OCI-M2 (cell line): ENCODE measurements around the gene TOE1.
A peak's percentile ranks its signal among the peaks of the same experiment; 100 is the strongest.

Experiments
- DNase-seq: peaks from one replicate; lab custom pipeline; 2025; ENCODE audit not compliant: unreplicated experiment; lab: John Stamatoyannopoulos, UW

Gene TOE1

DNA sequence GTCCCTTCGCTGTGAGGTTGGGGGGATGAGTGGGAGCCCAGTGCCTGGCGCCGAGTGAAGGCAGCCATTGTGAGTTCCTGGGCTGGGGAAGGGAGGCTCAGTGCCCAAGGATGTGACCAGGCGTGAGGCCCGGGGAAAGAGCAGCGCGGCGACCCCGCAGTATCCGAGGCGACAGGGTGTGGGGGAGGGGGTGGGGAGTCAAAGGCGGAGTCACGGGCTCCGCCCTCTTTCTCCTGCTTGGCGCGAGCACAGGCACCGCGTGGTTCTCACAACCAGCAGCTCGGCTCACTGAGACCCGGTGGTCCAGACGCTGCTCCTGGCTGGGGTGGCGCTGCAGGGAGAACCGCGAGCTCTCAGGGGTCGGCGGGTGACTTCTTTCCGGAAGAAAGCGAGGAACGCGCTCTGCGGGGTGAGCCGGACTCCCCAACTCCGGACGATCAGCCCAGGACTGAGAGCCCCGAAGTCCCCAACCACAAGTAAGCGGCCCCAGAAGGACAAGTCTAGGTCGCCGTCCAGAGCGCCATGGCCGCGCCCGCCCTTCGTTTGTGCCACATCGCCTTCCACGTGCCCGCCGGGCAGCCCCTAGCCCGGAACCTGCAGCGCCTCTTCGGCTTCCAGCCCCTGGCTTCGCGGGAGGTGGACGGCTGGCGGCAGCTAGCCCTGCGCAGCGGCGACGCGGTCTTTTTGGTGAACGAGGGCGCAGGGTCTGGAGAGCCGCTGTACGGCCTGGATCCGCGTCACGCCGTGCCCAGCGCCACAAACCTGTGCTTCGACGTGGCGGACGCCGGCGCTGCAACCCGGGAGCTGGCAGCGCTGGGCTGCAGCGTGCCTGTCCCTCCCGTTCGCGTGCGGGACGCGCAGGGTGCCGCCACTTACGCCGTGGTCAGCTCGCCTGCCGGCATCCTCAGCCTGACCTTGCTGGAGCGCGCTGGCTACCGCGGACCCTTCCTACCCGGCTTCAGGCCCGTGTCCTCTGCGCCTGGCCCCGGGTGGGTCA, 13.0 kb upstream of the TOE1 start, which contains the start of gene HPDL:
Gene HPDL (plus strand): TSS at position 269 of the 997 bp plus-strand sequence. CDS start 254 bp downstream, at position 523.
- peak; percentile 36 for DNase-seq

- no peak for DNase-seq
Observed at GRCh38 chr1:45327644-45328515, 12.1 kb upstream of the TOE1 start.

DNA sequence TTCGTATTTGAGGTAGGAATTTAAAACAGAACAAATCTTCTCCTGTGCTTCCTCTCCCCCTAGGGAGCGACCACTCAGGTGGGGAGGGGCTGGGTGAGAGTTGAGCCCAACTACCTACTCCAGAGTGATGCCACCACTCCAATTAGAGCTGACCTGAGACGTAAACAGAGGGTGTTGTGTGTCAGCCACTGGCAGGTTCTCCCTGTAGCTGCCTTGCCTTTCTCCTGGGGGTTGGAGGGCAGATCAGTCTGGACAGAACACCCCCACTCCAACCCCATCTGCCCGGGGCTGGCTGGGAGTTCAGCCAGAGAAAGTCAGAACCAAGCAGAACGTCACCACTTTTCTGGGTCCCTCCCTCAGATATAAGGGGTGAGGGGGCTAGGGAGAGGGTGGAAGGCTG, 11.3 kb upstream of the TOE1 start:
- no peak for DNase-seq

DNA sequence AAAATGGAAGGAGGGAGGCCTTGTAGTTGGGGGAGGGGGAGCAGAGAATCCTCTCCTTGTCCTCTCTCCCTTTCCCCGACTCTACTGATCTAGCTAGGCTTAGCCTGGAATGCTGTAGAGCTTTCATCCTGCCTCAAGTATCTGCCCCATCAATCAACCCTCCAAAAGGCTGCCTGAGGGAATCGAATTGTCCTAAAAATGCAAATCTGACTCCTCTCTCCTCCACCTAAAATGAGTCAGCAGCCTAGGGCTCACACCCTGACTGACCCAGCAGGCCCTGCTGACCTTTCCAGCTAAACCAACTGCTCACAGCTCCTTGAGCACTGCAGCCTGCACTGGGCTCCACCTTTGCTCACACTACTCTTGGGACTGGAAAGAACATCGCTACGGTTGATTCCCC, 10.5 kb upstream of the TOE1 start:
- no peak for DNase-seq

- DNase-seq = no peak
Observed at GRCh38 chr1:45331436-45332345, 8.3 kb upstream of the TOE1 start.

DNA sequence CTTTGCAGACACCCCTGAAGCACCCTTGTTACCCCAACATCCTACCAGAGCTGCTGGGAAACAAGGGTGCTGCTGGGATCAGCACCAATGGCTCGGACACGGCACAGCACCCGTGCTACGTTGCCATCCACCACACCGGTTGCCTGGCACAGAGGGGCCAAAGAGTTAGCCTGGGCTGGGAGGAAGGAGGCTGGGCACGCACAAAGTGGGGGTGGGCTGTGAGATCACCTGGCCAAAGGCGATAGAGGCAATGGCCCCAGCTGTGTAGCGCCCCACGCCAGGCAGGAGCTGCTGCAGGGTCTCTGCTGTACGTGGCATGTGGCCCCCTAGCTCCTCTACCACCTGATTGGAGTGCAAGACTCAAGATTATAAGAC, 7.6 kb upstream of the TOE1 start:
- no peak for DNase-seq

GRCh38 chr1:45334308-45335245, 5.4 kb upstream of the TOE1 start:
- no peak for DNase-seq

DNA sequence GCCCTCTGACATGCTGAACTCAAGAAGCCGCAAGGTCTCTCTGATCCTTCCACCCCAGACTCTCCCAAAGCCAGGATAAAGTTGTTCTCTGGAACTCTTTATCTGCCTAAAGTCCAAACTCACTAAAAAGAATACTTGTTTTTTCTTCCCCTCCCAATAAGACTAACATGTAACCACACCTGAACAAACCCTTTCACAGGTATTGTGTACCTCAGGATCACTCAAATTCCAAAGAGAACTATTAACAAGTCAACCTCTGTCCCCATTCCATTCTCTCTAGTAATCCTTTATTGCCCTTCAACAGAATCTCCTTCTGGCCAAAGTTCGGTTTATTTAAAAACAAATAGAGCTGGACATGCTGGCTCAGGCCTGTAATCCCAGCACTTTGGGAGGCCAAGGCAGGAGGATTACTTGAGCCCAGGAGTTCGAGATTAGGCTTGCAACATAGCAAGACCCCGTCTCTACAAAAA, 4.1 kb upstream of the TOE1 start:
- DNase-seq = no peak

GRCh38 chr1:45337630-45338325, 2.2 kb upstream of the TOE1 start:
- no peak for DNase-seq

DNA sequence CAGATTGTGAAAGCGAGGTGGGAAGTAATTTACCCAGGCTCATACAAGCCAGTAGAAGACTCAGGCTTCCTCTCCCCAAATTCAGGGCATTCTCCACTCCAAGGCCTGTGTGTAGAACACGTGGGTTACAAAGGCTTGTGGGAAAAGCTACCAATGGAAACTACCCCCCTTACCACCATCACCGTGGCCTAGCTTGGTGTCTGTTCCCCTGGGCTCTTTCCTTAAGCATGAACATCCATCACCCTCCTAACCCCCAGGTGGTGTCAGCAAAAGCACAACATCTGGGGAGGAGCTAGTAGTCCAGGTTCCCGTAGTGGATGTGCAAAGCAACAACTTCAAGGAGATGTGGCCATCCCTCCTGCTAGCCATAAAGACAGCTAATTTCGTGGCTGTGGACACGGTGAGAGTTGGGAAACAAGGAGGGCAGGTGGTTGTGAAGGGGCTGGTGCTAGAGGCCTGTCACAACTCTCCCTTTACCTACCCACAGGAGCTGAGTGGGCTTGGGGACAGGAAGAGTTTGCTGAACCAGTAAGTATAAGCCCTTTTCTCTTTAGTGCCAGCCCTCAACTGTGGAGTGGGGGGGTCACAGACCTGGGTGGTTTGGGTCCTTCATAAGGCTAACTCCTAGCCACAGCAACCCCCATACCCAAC, 971 bp downstream of the TOE1 start:
- no peak for DNase-seq

GRCh38 chr1:45344499-45344898, 4.5 kb downstream of the TOE1 start:
- DNase-seq = no peak

GRCh38 chr1:45345014-45345413, 5.0 kb downstream of the TOE1 start:
- no peak for DNase-seq

DNA sequence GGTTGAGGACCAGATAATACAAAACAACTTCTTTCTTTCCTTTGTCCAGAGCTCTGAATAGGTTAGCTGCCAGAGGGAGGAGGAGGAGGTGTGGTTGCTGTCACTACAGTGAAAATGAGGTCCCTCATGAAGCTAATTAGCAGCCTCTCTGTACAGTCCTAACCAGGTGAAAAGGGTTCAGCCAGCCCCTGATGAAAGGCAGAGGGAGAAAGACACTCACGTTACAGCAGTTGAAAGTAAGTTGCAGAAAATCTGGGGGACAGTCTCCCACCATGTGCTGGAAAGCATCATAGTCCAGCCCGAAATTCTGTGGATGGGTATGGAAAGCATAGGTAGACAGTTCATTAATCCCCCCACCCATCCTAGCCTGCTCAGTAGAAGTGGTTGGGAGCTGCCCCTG, 6.5 kb downstream of the TOE1 start:
- no peak for DNase-seq

DNA sequence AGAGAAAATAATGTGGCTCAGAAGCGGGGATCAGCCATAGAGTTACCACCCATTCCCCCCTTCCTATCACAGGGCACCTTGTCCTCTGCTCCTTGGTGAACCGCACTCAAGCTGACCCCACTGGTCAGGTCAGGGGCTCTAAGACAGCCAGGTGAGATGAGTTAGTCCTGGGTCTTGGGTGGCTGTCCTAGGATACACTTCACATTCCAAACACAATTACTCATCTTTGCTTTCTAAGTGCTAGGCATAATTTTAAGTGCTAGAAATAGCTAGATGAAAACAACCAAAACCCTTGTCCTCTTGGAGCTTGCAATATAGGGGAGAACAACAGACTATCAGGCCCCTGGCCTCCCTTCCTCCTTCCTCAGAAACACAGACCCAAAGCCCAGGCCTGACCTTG, 8.1 kb downstream of the TOE1 start:
- no peak for DNase-seq

- no peak for DNase-seq
Observed at GRCh38 chr1:45348609-45348965, 8.6 kb downstream of the TOE1 start.

DNA sequence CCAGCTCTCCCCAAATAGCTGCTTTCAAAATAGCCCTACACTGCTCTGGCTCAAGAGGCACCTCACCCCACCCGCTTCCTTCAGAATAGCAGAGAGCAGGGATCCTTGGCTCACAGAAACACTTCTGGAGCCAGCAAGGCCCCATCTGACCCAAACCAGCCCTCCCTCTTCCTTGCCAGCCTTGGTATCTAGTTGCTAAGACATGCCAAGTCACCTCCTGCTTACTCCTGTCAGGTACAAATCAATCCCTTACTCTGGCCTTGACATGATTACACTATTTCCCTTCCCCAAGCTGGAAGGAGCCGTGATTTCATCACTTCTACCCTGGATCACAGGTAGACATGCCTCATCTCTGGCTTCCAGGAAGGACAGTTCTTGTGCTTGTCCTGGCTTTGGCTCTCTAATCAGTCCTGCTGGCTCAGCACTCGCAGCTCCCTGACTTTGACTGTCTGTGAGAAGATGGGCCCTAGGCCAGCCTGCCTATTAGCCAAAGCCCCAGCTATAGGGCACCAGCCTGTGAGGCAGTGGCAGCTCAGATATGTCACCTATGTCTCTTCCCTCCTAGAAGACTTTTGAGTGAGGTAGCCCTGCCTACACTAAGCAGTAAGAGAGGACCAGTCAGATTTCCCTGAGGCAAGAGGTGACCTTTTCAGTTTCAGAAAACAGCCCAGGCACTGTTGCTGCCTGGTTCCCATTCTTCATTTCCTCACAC, 9.2 kb downstream of the TOE1 start:
- DNase-seq = no peak

DNA sequence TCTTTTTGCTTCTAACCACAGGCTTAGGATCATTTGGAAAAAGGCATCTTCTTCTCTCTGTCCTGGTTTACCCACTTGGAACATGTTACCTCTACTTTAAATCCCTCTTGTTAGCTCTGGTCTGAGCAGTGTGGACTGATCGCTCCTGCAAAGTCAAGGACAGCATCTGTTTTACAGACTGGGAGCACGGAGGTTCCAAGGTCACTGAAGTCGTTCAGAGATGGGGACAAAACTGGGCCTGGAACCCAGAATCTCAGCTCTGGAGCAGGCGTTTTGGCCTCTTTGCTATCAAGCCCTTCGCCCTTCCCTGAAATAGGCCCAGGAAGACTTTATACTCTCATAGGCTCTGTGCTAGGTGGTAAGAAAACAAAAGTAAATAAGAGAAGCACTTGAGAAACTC, 11.5 kb downstream of the TOE1 start:
- DNase-seq = no peak

- DNase-seq = no peak
Observed at GRCh38 chr1:45353685-45354084, 13.7 kb downstream of the TOE1 start.
